Heart left ventricle (tissue), 16 donors: ENCODE measurements around the gene CSE1L. TPM values are rescaled to one million over a fixed set of nuclear protein-coding genes. Genes with fewer than 3 reads are reported as not detected.
"Not testable (repeated sequence)": the region's sequence is repeated elsewhere in the genome, so short reads cannot be mapped to it uniquely, and the experiment has no call there.

Experiments
- ATAC-seq, 4 donors: fragments of 200-7000 bp; cut with Tn5 transposase; one replicate each; pipeline ENCODE4 v1.9.1; 2020 to 2022; ENCODE audit warnings: moderate library complexity in 4 of 4, mild to moderate bottlenecking in 3 of 4, moderate number of reproducible peaks in 1 of 4
- DNase-seq, 5 donors: peaks; one replicate each; pipeline ENCODE4 v3.0.0-alpha.2; 2020
- H3K27ac ChIP-seq, 12 donors: fragments of 200-600 bp; sonication (generic) in 4 of 12; one replicate each; pipeline versions ENCODE4 v1.5.0 to v1.8.0; 2016 to 2022; ENCODE audit warnings: mild to moderate bottlenecking in 2 of 12
- H3K27me3 ChIP-seq, 9 donors: fragments of 200-600 bp; sonication (generic) in 2 of 9; one replicate each; pipeline versions ENCODE4 v1.5.1 to v1.8.0; 2016 to 2022; ENCODE audit warnings: mild to moderate bottlenecking in 3 of 9
- H3K36me3 ChIP-seq, 9 donors: fragments of 200-600 bp; sonication (generic) in 2 of 9; one replicate each; pipeline versions ENCODE4 v1.5.0 to v1.8.0; 2018 to 2022; ENCODE audit warnings: mild to moderate bottlenecking in 2 of 9
- H3K4me1 ChIP-seq, 12 donors: fragments of 200-600 bp; sonication (generic) in 4 of 12; one replicate each; pipeline versions ENCODE4 v1.5.0 to v1.8.0; 2016 to 2022; ENCODE audit warnings: mild to moderate bottlenecking in 3 of 12
- H3K4me3 ChIP-seq, 12 donors: fragments of 200-600 bp; sonication (generic) in 4 of 12; one replicate each; pipeline versions ENCODE4 v1.5.0 to v1.8.0; 2017 to 2022; ENCODE audit warnings: mild to moderate bottlenecking in 9 of 12, moderate library complexity in 4 of 12
- H3K9me3 ChIP-seq, 12 donors: fragments of 200-600 bp; sonication (generic) in 4 of 12; one replicate each; pipeline versions ENCODE4 v1.5.0 to v1.8.0; 2016 to 2022; ENCODE audit warnings: mild to moderate bottlenecking in 1 of 12
- CTCF ChIP-seq, 12 donors: fragments of 200-600 bp; sonication (generic) in 4 of 12; IDR thresholded peaks; one replicate each; pipeline versions ENCODE4 v1.5.0 to v1.8.0; 2018 to 2022; ENCODE audit warnings: antibody characterized with exemption in 12 of 12, mild to moderate bottlenecking in 5 of 12
- POLR2A ChIP-seq, 2 donors: fragments of 450-650 bp; IDR thresholded peaks; one replicate each; pipeline ENCODE4 v1.6.1; 2017; ENCODE audit warnings: antibody characterized with exemption in 2 of 2, mild to moderate bottlenecking in 2 of 2, moderate library complexity in 2 of 2
- WGBS, 4 donors: extraction: QIAGEN DNeasy Blood & Tissue Kit in 2 of 4; methylation state at CpG; one replicate each; pipeline versions ENCODE4 v1.1.5 to v1.1.7; 2013 to 2018; 5-methylcytosine and 5-hydroxymethylcytosine counted together
- intact Hi-C, 10 donors: fragments of 100-400 bp; cut with DNase I; formaldehyde crosslinking; loops; one replicate each; pipeline versions ENCODE4 v1.11.1 to v1.14.2; 2022
- polyA plus RNA-seq, 2 donors: library from polyadenylated mRNA; stranded (reverse); fragments of 200-250 nt; gene quantifications; one replicate each; pipeline ENCODE4 v1.2.3, GENCODE V29; 2013
- total RNA-seq, 9 donors: library from RNA; depleted of rRNA in 2 of 9; stranded (reverse); fragments of >200 nt in 2 of 9; fragmentation: NEBNext Ultra II Directional in 3 of 9; extraction: Animal tissue kit (Norgen Biotek cat#: 25700) in 3 of 9; gene quantifications; one replicate each; pipeline versions ENCODE4 v1.1.0 to v1.2.4, GENCODE V29; 2016 to 2023
- donor health status: ischemic (EF 13 %, LVEDD 7.1; RV severe dilation, severe dysfunction).
- donor health status: healthy with polysubstance abuse.
- donor health status: DM: no; HTN: yes; CAD: no.
- donor health status: DM: no; HTN: no; CAD: no.
- donor health status: ischemic (EF 25% LVEDD 6.9; RV normal size, moderate dysfunction).
- donor health status: ischemic (EF 25% LVEDD 5.7; RV mildly dilated, moderate dysfunction).
- donor health status: healthy.
- donor health status: DM: yes; HTN: yes; CAD: no.
- donor health status: ischemic (EF 35%, LVEDD 5.7; RV mildly dilated, moderate dysfunction).
- donor health status: nonischemic (EF 11% LVEDD 7.7; RV severe dilation, severe dysfunction).
- donor health status: DM: yes; HTN: yes; CAD: no.
- donor health status: PGD.
- donor health status: ischemic (EF 29% LVEDD 5.4; RV normal size, mild dysfunction).
- donor health status: nonischemic (EF 23%, LVEDD 6.1; RV moderate dilation, normal function).

Gene CSE1L
- total and polyA plus RNA-seq, 11 donors: 19.1 to 59.0 (median 41.9) TPM

GRCh38 chr20:49074521-49074920, 28.4 kb downstream of the CSE1L start:
- WGBS, 4 donors: 61 to 93% (median 83%) methylated on average over 2 of the region's 2 CpGs
- Histone ChIP-seq H3K9me3 (no peaks in the 10 kb centered on the region), H3K27ac (no peak overlapping the region), H3K4me1 (no peaks in the 10 kb centered on the region), H3K27me3 (no peaks in the 10 kb centered on the region), H3K36me3 (peaks cover 0 to 99% (median 96%) of the 10 kb centered on the region in 9 donors), H3K4me3 (no peak overlapping the region)
- ATAC-seq: no peak
- intact Hi-C loops: no loop called here
- DNase-seq: no peak
- TF ChIP-seq CTCF (IDR thresholded peaks at IDR 0.05) (no peak), POLR2A (IDR thresholded peaks at IDR 0.05) (no peak)

- TF ChIP-seq CTCF (IDR thresholded peaks at IDR 0.05) (no peak), POLR2A (IDR thresholded peaks at IDR 0.05) (no peak)
- Histone ChIP-seq H3K27ac (no peak overlapping the region), H3K36me3 (peaks cover 0 to 99% (median 94%) of the 10 kb centered on the region in 9 donors), H3K4me1 (no peaks in the 10 kb centered on the region), H3K9me3 (no peaks in the 10 kb centered on the region), H3K27me3 (no peaks in the 10 kb centered on the region), H3K4me3 (no peak overlapping the region)
- ATAC-seq (no peak), DNase-seq (no peak)
- intact Hi-C loops: no loop called here
- 88 to 93% (median 92%) methylated on average over 3 of the region's 3 CpGs for WGBS, 4 donors
These were observed 32.2 kb downstream of the CSE1L start for GRCh38 chr20:49078310-49078709.

GRCh38 chr20:49082295-49082694, 36.2 kb downstream of the CSE1L start:
- H3K4me3 ChIP-seq, H3K27me3 ChIP-seq, DNase-seq, H3K9me3 ChIP-seq, H3K27ac ChIP-seq, ATAC-seq, intact Hi-C loops, H3K4me1 ChIP-seq: not testable (repeated sequence)
- peaks cover 0 to 100% (median 98%) of the 10 kb centered on the region in 9 donors for H3K36me3 ChIP-seq
- 94 to 97% (median 97%) methylated on average over 12 of the region's 12 CpGs for WGBS, 4 donors

- no peak for ATAC-seq
- TF ChIP-seq CTCF (IDR thresholded peaks at IDR 0.05): no peak
- no peak for TF ChIP-seq POLR2A (IDR thresholded peaks at IDR 0.05)
- Histone ChIP-seq H3K27me3 (no peaks in the 10 kb centered on the region), H3K27ac (no peak overlapping the region), H3K9me3 (no peaks in the 10 kb centered on the region), H3K4me3 (no peak overlapping the region), H3K4me1 (no peaks in the 10 kb centered on the region), H3K36me3 (peaks cover 0 to 100% (median 99%) of the 10 kb centered on the region in 9 donors)
- intact Hi-C loops: no loop called here
- 95 to 98% (median 97%) methylated on average over 8 of the region's 8 CpGs for WGBS, 4 donors
- no peak for DNase-seq
These were observed 45.0 kb downstream of the CSE1L start for GRCh38 chr20:49091104-49091503.

- H3K4me1 ChIP-seq: no peaks in the 10 kb centered on the region
- H3K36me3 ChIP-seq: peaks cover 0 to 100% (median 99%) of the 10 kb centered on the region in 9 donors
- WGBS, 4 donors: 94 to 100% (median 98%) methylated on average over 1 of the region's 1 CpG
- intact Hi-C loops: no loop called here
- no peak overlapping the region for H3K27ac ChIP-seq
- ATAC-seq: no peak
- DNase-seq: no peak
- no peak overlapping the region for H3K4me3 ChIP-seq
- no peaks in the 10 kb centered on the region for H3K27me3 ChIP-seq
- H3K9me3 ChIP-seq: no peaks in the 10 kb centered on the region
- TF ChIP-seq CTCF (IDR thresholded peaks at IDR 0.05) (no peak), POLR2A (IDR thresholded peaks at IDR 0.05) (no peak)
These were observed 45.6 kb downstream of the CSE1L start for GRCh38 chr20:49091762-49092161.
